ENCODE measurements around the gene SH3PXD2A.

GRCh38 chr10:103854265-103854685 is 1.1 kb downstream of the SH3PXD2A start:
- TF ChIP-seq POLR2A (IDR thresholded peaks at IDR 0.05) = no peak
- TF ChIP-seq, protein P1, sequence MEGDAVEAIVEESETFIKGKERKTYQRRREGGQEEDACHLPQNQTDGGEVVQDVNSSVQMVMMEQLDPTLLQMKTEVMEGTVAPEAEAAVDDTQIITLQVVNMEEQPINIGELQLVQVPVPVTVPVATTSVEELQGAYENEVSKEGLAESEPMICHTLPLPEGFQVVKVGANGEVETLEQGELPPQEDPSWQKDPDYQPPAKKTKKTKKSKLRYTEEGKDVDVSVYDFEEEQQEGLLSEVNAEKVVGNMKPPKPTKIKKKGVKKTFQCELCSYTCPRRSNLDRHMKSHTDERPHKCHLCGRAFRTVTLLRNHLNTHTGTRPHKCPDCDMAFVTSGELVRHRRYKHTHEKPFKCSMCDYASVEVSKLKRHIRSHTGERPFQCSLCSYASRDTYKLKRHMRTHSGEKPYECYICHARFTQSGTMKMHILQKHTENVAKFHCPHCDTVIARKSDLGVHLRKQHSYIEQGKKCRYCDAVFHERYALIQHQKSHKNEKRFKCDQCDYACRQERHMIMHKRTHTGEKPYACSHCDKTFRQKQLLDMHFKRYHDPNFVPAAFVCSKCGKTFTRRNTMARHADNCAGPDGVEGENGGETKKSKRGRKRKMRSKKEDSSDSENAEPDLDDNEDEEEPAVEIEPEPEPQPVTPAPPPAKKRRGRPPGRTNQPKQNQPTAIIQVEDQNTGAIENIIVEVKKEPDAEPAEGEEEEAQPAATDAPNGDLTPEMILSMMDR (IDR thresholded peaks at IDR 0.05 in 4 of 5, conservative IDR thresholded peaks at IDR 0.05 in 1 of 5) = no peak

Data from gastrocnemius medialis (tissue), 4 donors.